Left ventricle myocardium inferior (tissue), 1 donor: ENCODE results near the gene SLC1A2. TPM values are rescaled to one million over a fixed set of nuclear protein-coding genes. Genes with fewer than 3 reads are reported as not detected.

Experiments
- DNase-seq: peaks from one replicate; pipeline ENCODE4 v3.0.0-alpha.2; 2020
- H3K27ac ChIP-seq: fragments of 200-600 bp; replicated peaks from 2 replicates; pipeline ENCODE4 v1.8.0; 2021
- H3K27me3 ChIP-seq: fragments of 200-600 bp; 2 replicates; pipeline ENCODE4 v1.8.0; 2021; ENCODE audit warnings: low read depth
- H3K36me3 ChIP-seq: fragments of 200-600 bp; 2 replicates; pipeline ENCODE4 v1.8.0; 2021
- H3K4me1 ChIP-seq: fragments of 200-600 bp; 2 replicates; pipeline ENCODE4 v1.8.0; 2021
- H3K4me3 ChIP-seq: fragments of 200-600 bp; 2 replicates; pipeline ENCODE4 v1.8.0; 2021; ENCODE audit warnings: mild to moderate bottlenecking, moderate library complexity
- H3K9me3 ChIP-seq: fragments of 200-600 bp; replicated peaks from 2 replicates; pipeline ENCODE4 v1.8.0; 2021
- CTCF ChIP-seq: fragments of 200-600 bp; IDR thresholded peaks from 2 replicates; pipeline ENCODE4 v1.8.0; 2021; ENCODE audit warnings: antibody characterized with exemption, mild to moderate bottlenecking, borderline replicate concordance
- intact Hi-C: fragments of 100-400 bp; cut with micrococcal nuclease; formaldehyde crosslinking; loops from one replicate; pipeline ENCODE4 v1.11.0; 2022
- total RNA-seq: library from RNA; stranded (reverse); fragmentation: NEBNext Ultra II Directional; extraction: Animal tissue kit (Norgen Biotek cat#: 25700); gene quantifications from one replicate; pipeline ENCODE4 v1.2.1, GENCODE V29; 2021
- donor health status: DM: no; HTN: yes; CAD: no; lungs with severe emphysema.

The SLC1A2 gene
- total RNA-seq, 1 donor from 2014 or later = 8.4 TPM

GRCh38 chr11:35330931-35331330, 88.4 kb downstream of the SLC1A2 start:
- intact Hi-C loops = no loop called here
- no peak for TF ChIP-seq CTCF
- Histone ChIP-seq H3K36me3 (no peaks in the 10 kb centered on the region), H3K9me3 (no peaks in the 10 kb centered on the region), H3K27ac (no peak overlapping the region), H3K27me3 (no peaks in the 10 kb centered on the region), H3K4me3 (no peak overlapping the region), H3K4me1 (peaks cover 39% of the 10 kb centered on the region)
- no peak for DNase-seq

DNA sequence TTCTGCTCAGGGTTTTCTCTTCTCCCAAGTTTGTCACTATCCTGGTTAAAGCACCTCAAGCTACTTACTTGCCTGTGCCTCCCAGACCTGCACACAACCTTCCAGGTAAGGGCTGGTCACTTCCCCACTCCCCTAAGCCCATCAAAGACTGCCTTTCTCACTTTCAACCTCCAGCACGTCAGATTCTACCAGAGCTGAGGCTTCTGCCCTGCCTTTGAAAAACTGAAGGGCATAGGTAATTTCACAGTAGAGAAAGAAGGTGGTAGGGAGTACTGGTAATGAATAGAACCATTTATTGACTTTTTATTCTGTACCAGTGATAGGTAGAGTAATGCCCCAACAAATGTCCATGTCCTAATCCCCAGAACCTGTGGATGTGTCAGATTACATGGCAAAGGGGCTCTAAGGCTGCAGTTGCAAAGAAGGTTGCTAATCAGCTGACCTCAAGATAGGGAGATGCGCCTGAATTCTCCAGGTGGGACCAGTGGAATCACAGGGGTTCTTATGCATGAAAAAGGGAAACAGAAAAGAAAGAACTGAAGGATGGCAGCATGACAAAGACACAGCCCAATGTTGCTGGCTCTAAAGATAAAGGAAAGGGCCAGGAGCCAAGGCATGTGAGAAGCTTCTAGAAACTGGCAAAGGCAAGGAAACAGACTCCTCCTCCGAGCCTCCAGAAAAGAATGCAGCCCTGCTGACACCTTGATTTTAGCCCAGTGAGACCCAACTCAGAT, 89.0 kb downstream of the SLC1A2 start:
- no peaks in the 10 kb centered on the region for H3K36me3 ChIP-seq
- no peak overlapping the region for H3K27ac ChIP-seq
- H3K4me3 ChIP-seq = no peak overlapping the region
- peaks cover 36% of the 10 kb centered on the region for H3K4me1 ChIP-seq
- intact Hi-C loops = no loop called here
- TF ChIP-seq CTCF = no peak
- H3K27me3 ChIP-seq = no peaks in the 10 kb centered on the region
- DNase-seq = no peak
- H3K9me3 ChIP-seq = no peaks in the 10 kb centered on the region

GRCh38 chr11:35327829-35328228, 91.5 kb downstream of the SLC1A2 start:
- H3K27me3 ChIP-seq = no peaks in the 10 kb centered on the region
- no peak overlapping the region for H3K27ac ChIP-seq
- H3K9me3 ChIP-seq = no peaks in the 10 kb centered on the region
- no peaks in the 10 kb centered on the region for H3K36me3 ChIP-seq
- intact Hi-C loops = no loop called here
- H3K4me1 ChIP-seq = peaks cover 35% of the 10 kb centered on the region
- no peak for TF ChIP-seq CTCF
- no peak overlapping the region for H3K4me3 ChIP-seq
- DNase-seq = no peak

DNA sequence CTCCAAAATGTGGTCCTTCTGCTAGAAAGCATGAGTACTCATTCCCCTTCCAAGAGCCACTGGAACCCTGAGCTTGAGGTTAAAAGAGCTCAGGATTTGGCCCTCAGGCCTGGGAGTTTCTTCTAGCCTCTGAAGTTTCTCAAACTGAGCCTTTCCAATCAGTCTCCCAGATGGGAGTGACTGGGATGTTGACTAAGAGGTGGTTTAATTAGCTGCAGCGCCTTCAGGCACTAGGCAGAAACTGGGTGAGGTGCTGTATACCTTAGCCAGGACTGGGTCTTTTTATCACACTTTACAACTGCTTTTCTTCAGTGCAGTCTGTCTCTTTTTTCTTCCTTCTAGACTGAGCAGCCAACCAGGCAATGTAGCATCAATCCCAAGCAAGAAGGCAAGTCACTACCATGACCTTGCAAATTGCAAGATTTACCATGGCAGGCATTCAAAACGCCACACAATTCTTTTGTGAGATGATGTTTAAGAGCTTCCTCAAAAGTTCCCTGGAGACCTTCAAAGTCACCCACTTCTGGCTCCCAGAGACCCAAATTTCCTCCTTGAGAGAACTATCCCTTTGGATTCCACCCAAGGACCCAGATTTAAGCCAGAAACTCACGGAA, 93.0 kb downstream of the SLC1A2 start:
- intact Hi-C loops = no loop called here
- Histone ChIP-seq H3K9me3 (no peaks in the 10 kb centered on the region), H3K4me1 (peaks cover 46% of the 10 kb centered on the region), H3K4me3 (no peak overlapping the region), H3K27me3 (no peaks in the 10 kb centered on the region), H3K27ac (no peak overlapping the region), H3K36me3 (no peaks in the 10 kb centered on the region)
- no peak for DNase-seq
- no peak for TF ChIP-seq CTCF

DNA sequence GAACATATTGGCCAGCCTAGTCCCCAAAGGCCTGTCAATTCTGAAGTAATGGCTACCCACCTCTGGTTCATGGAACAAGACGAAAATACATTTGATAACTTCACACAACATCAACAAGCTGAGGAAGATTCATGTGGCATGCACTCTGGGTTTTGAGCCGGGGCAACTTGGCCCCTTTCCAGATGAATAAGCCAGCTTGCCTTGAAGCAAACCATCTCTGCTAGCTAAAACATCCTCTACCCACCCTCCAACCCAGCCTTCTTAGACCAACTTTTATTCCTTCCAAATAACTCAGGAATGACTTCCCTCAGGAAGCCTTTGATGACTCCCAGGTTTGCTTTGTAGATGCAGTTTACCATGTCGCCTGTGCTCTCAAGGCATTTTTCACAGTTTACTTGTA, 94.4 kb downstream of the SLC1A2 start:
- Histone ChIP-seq H3K27ac (no peak overlapping the region), H3K27me3 (no peaks in the 10 kb centered on the region), H3K4me1 (peaks cover 37% of the 10 kb centered on the region), H3K9me3 (no peaks in the 10 kb centered on the region), H3K36me3 (no peaks in the 10 kb centered on the region), H3K4me3 (no peak overlapping the region)
- DNase-seq = no peak
- intact Hi-C loops = no loop called here
- no peak for TF ChIP-seq CTCF
